ENCODE results near the gene MCL1.

GRCh38 chr1:150534002-150534401, 45.4 kb downstream of the MCL1 start:
- TF ChIP-seq ATF4 (CRISPR knock-in tag; IDR thresholded peaks at IDR 0.05): no peak
- TF ChIP-seq REST (IDR thresholded peaks at IDR 0.05; ENCODE audit: borderline replicate concordance in 1 of 2, low read depth in 1 of 2, low read length in 2 of 2): no peak
- TF ChIP-seq CTCF (CRISPR knock-in tag; IDR thresholded peaks at IDR 0.05): no peak
- no peak for TF ChIP-seq ZNF3 (CRISPR knock-in tag; IDR thresholded peaks at IDR 0.05)
- TF ChIP-seq POLR2A (IDR thresholded peaks at IDR 0.05; ENCODE audit: insufficient read depth in 1 of 2, low read depth in 2 of 2, low read length in 2 of 2): no peak
- no peak for TF ChIP-seq CHD2 (IDR thresholded peaks at IDR 0.05; ENCODE audit: low read depth, low read length)
- TF ChIP-seq U2AF2 (IDR thresholded peaks at IDR 0.05; ENCODE audit: low read depth, low read length): no peak
- no peak for TF ChIP-seq EP300 (IDR thresholded peaks at IDR 0.05; ENCODE audit: low read depth in 2 of 2, low read length in 2 of 2)
- TF ChIP-seq EP300 (CRISPR knock-in tag; IDR thresholded peaks at IDR 0.05; ENCODE audit: borderline replicate concordance): no peak
- TF ChIP-seq DNMT1 (CRISPR knock-in tag; IDR thresholded peaks at IDR 0.05): no peak
- no peak for TF ChIP-seq ZNF274 (CRISPR knock-in tag; IDR thresholded peaks at IDR 0.05)
- no peak for TF ChIP-seq RFX5 (IDR thresholded peaks at IDR 0.05; ENCODE audit: low read depth, low read length)
- no peak for TF ChIP-seq SRF (IDR thresholded peaks at IDR 0.05; ENCODE audit: low read depth, low read length)
- TF ChIP-seq ZNF598 (CRISPR knock-in tag; IDR thresholded peaks at IDR 0.05; ENCODE audit: borderline replicate concordance): no peak
